HG02798 (cell line): ENCODE measurements around the gene PDLIM7.
A peak's percentile ranks its signal among the peaks of the same experiment; 100 is the strongest.

ENCODE experiments used
- ATAC-seq: cut with Tn5 transposase; IDR thresholded peaks from one replicate; pipeline ENCODE4 v1.9.1; 2021; ENCODE audit warnings: mild to moderate bottlenecking; ENCODE audit not compliant: unreplicated experiment, poor library complexity

Gene PDLIM7

DNA sequence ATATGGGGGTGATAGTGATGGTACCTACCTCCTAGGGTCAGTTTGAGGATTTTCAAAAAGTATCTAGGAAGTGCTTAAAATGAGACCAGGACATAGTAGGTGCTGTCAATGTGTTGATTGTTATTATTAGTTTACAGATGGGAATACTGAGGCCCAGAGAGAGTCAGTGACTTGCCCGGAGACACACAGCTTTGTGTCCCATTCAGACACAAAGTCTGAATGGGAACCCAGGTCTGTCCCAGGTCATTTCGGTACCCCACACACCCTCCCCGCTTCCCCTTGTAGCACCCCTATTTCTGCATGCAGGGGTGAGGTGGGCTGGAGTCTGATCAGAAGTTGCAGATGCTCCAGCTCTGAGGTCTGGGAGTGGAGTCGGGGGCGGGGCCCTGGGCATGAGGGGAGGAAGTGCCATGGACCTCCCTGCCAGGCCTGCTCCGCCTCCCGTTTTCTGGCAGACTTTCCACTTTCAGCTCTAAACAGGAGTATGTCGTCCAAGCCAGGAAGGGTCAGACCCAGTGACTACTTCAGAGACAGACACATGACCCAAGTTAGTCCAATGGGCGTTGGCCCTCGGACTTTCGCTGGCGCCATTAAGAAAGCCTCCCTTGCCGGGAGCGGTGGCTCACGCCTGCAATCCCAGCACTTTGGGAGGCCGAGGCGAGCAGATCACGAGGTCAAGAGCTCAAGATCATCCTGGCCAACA is 20.7 kb downstream of the PDLIM7 start:
- no peak for ATAC-seq

GRCh38 chr5:177475563-177476427 is 21.6 kb downstream of the PDLIM7 start:
- ATAC-seq = no peak

GRCh38 chr5:177474846-177475562 is 22.4 kb downstream of the PDLIM7 start:
- no peak for ATAC-seq

DNA sequence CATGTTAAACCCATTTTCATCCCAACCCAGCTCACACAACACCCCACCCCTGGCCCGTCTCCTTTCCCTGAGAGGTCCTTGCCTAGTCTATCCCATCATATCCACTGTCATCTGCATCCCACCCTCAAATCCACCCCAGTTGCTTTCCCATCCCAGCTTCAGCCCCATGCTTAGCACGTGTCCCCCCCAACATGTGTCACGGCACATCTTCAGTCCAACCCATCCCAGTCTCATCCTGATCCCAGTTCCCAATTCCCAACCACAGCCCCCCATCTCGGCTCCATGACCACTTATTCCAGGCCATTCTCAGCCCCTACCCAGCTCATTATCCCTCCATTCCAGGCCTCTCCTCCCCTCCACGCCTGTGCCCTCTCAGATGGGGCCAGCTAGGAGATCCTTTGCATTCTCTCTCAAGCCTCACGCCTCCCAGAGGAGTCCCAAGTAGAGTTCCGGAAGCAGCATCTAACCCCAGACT is 23.4 kb downstream of the PDLIM7 start:
- no peak for ATAC-seq

DNA sequence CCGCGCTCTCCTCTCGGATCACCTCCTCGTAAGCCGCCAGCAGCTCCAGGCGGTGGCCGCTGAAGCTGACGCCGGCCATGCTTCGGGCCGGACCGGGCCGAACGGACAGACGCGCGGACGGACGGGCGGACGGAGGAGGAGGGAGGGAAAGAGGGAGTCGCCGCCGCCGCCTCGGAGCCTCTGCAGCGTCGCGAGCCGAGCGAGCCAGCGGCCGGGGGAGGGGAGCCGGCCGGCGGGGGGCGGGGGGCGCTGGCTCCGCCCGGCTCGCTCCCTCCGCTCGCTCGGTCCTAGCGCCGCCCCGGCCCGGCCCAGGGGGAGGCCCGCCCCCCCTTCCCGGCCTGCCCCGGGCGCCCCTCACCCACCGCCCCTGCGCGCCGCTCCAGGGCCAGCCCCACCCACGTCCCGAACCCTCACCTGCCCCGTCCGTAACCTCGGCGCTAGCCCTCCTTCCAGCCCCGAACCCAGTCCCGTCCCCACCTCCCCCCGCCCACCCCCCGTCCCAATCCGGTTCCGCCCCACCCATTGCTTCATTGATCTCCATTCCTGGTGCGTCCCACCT is 23.9 kb downstream of the PDLIM7 start, which contains the start of gene DBN1:
TSS of gene DBN1 (minus strand) at position 192 of the 559 bp plus-strand sequence. CDS start at position 79, 113 bp downstream.
- peak; percentile 35 for ATAC-seq

DNA sequence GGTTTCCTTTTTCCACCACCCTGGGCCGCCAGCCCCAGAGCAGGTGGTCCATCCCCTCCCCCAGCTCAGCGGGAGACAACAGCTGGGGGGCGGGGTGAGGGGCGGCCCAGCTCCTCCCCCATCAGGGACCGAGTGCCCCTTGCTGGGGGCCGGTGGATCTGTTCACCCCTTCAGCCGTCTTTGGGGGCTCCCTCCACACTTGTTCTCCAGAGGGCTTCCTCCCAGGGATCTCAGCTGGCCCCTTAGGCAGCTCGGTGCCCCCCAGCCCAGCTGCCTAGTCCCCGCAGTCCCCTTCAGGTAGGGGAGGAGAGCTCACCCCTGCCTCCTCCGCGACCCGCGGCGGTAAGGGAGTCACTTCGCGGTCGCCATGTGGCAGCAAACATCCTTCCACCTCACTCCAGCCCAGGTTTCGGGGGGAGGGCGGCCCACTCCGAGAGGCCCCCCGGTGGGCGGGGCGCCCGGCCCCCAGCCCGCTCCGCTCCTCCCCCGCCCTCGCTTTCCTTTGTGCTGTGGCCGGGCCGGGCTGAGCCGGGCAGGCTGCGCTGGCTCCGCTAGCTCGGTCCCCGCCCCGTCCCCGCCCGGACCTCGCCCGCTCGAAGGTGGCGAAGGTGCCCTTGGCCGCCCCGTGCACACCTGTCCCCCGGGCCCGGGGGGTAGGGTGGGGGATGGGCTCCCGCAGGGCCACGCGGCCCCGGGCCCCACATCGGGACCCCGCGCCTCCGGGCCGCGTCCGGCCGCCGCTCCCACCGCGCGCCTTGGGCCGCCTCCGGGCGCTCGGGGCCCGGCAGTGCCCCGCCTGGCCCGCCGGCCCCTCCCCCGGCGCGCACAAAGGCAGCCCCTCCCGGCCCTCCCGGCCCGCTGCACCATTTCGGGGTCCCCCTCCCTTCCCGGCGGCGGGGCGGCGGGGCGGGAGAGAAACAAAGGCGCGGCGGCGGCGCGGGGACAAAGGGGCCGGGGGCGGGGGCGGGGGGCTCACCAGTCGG is 24.7 kb downstream of the PDLIM7 start:
- ATAC-seq = peak; percentile 39

DNA sequence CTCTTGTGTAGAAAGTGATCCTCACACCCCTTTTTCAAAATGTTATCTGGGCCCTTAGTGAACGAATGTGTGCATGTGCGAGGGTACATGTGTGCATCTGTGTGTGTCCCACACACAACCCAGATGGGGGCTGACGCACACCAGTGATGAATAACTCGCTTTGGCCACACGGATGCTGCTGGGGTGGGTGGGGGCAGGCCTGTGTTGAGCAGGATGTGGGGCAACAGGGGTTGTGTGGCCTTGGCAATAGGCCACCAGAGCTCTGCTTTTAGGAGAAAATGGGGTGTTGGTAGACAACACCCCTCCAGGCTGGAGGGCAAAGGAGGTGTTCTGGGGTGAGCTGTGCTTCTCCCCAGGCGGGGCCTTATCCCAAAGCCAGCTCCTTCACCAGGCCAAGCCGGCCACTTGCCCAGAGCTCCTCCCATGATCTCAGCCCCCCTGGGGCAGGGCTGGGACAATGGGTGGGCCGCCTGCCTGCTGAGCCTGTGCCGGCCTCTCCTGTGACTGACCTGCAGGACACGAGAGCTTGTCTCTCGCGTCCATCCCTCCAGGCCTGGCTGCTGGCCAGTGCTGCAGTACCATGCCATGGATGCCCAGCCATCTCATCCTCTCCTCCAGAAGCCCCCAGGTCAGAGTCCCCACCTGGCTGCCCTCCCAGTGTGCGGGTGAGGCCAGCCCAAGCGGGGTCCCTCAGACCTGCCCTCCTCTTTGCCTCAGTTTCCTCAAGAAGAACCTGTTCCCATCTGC is 25.6 kb downstream of the PDLIM7 start:
- no peak for ATAC-seq

DNA sequence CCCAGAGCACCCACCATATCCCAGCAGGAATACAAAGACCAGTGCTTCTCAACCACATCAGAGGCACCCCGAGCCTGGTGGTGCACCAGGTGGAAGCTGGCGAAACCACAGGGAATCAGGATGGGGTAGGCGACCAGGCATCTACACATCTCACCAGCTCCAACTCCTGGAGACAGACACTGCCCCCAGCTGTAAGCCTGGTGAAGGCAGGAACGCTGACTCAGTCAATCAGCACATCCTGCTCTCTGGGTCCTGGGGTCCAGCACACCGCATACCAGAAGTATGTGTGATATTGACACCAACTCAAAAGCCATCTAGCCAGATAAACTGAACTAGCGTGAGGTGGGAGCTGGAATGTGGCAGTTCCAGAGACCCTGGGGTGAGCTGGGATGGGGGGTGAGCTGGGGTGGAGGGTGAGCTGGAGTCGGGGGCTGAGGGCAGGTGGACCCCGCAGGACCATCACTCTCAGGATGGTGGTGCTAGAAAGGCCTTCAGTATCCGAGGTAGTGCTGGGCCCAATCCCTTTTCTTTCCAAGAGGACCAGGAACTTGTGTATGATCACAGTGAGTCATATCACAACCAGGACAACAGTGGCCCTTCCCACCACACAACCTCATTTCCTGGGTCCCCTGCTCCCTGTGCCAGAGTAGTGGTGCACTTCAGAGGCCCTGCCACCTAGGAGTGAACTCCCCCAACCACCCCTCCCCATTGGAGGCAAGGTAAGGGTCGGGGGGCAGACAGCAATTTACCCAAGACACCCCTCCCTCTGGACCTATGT is 26.5 kb downstream of the PDLIM7 start:
- ATAC-seq = no peak

DNA sequence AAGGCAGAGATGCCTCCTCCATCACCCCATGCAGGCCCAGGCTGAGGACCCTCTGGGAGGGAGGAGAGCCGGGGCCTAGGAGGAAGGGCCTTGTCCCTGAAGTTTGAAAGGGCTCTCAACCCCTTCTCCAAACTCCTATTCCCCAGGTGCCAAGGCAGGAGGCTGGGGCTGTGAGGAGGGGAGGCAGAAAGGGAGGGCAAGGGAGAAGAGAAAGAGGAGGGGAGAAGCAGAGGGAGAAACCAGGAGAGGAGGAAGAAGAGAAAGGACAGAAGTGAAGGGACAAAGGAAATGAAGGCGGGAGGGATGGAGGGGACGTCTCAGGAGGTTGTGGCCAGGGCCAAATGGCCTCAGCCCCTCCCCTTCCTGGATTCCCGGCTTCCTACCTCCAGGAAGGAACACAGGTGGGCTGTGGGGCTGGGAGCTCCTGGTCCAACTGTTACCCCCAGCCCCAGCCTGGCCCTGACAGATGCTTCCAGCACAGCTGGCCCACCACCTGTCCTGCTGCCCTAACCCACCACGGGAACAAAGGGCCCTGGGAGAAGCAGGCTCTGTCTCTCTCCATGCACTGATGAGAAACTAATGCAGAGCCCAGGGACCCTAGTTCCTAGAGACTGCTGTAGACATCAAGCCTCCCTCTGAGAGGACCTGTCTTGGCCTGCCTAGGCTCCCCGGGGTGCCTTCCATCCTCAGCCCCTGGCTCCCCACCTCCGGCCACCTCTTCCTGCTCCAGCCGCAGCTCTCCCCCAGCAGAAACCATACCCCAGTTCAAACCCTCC is 27.5 kb downstream of the PDLIM7 start:
- ATAC-seq = no peak

GRCh38 chr5:177468685-177469628 is 28.4 kb downstream of the PDLIM7 start:
- no peak for ATAC-seq

GRCh38 chr5:177468329-177468684 is 29.1 kb downstream of the PDLIM7 start:
- ATAC-seq = no peak

DNA sequence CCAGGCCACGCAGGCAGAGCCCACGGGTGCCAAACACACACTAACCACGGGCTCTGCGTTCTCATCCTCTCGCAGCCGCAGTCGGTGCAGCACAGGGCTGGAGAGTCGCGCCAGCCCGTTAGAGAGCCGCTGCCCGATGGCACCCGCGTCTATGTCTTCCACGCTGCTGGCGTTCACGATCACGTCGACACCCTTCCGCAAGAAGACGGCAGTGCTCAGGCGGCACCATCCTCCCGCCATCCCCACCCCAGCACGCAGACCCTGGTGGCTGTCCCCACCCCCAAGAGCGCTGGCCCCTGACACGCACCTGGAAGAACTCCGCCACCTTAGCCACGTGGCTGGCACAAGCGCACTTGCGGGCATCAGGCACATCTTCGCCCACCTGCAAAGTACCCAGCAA is 30.0 kb downstream of the PDLIM7 start:
- no peak for ATAC-seq

DNA sequence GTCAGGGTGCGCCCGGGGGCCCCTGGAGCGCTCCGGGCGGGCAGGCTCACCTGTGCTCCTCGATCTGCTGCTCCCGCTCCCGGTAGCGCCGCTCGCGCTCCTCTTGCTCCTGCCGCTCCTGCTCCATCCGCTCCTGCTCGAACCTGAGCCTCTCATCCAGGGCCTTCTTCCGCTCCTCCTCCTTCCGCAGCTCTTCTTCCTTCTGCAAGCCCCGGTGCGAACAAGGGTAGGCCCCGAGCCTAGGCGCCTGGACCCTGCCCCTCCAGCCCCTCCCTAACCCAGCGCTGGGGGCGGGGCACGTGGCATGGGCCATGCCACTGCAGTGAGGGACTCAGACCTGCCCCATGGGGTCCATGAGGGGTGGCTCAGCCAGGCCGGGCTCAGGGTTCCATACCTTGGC is 30.5 kb downstream of the PDLIM7 start:
- no peak for ATAC-seq

GRCh38 chr5:177465044-177465443 is 32.4 kb downstream of the PDLIM7 start:
- no peak for ATAC-seq

GRCh38 chr5:177462021-177462670 is 35.3 kb downstream of the PDLIM7 start:
- no peak for ATAC-seq
